AG09319 (cell line): ENCODE measurements around the gene TMEM203.

Experiments used
- DNase-seq: peaks from one replicate; pipeline ENCODE4 v3.0.0-alpha.2; 2010; ENCODE audit warnings: low read depth; ENCODE audit errors: extremely low read depth
- TF ChIP-seq, protein P1 (sequence below): IDR thresholded peaks from 2 replicates; pipeline ENCODE4 v1.5.1; 2011; ENCODE audit warnings: low read depth, mild to moderate bottlenecking, inconsistent platforms, low read length, moderate library complexity

The TMEM203 gene

GRCh38 chr9:137233143-137233980, 27.9 kb upstream of the TMEM203 start:
- no peak for DNase-seq
- TF ChIP-seq, protein P1, sequence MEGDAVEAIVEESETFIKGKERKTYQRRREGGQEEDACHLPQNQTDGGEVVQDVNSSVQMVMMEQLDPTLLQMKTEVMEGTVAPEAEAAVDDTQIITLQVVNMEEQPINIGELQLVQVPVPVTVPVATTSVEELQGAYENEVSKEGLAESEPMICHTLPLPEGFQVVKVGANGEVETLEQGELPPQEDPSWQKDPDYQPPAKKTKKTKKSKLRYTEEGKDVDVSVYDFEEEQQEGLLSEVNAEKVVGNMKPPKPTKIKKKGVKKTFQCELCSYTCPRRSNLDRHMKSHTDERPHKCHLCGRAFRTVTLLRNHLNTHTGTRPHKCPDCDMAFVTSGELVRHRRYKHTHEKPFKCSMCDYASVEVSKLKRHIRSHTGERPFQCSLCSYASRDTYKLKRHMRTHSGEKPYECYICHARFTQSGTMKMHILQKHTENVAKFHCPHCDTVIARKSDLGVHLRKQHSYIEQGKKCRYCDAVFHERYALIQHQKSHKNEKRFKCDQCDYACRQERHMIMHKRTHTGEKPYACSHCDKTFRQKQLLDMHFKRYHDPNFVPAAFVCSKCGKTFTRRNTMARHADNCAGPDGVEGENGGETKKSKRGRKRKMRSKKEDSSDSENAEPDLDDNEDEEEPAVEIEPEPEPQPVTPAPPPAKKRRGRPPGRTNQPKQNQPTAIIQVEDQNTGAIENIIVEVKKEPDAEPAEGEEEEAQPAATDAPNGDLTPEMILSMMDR = no peak

DNA sequence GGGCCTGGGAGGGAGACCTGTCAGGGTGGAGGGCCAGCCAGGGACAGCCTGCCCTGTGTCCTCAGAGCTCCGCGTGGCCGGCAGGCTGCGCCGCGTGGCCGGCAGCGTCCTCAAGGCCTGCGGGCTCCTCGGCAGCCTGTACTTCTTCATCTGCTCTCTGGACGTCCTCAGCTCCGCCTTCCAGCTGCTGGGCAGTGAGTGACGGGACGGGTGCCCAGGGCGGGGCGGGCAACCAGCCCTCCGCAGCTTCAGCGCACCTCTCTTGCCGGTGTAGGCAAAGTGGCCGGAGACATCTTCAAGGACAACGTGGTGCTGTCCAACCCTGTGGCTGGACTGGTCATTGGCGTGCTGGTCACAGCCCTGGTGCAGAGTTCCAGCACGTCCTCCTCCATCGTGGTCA, 27.1 kb upstream of the TMEM203 start:
- TF ChIP-seq, protein P1 = no peak
- DNase-seq = no peak

GRCh38 chr9:137232101-137232500, 26.7 kb upstream of the TMEM203 start:
- no peak for DNase-seq
- TF ChIP-seq, protein P1 = no peak

DNA sequence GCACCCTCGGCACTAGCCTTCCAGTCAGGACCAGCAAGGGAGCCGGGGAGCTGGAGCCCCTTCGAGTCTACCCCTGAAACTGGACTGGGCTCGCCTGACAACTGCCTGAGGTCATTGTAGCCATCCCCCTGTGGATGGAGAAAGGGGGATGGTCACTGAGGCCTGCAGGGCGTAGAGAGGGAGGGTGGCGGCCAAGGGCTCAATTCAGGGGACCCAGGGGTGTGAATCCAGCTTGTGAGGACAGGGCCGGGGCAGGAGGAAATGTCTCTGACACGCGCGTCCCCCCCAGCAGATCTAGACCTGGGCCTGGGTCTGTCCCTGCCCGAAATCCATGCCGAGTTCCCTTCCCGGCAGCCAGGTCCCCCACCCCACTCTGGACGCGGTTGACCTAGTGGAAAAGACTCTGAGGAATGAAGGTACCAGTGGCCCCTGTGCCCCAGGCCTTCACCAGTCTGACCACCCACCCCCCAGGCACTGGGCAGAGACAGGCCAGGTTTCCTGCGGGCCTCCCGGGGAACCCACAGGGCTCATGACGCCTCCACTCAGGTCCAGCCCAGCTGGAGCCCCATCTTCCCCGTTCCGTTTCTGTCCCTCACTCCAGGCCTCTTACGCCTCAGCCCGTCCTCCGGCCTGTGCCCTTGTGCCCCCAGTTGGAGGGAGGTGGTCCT, 26.1 kb upstream of the TMEM203 start:
- DNase-seq = no peak

DNA sequence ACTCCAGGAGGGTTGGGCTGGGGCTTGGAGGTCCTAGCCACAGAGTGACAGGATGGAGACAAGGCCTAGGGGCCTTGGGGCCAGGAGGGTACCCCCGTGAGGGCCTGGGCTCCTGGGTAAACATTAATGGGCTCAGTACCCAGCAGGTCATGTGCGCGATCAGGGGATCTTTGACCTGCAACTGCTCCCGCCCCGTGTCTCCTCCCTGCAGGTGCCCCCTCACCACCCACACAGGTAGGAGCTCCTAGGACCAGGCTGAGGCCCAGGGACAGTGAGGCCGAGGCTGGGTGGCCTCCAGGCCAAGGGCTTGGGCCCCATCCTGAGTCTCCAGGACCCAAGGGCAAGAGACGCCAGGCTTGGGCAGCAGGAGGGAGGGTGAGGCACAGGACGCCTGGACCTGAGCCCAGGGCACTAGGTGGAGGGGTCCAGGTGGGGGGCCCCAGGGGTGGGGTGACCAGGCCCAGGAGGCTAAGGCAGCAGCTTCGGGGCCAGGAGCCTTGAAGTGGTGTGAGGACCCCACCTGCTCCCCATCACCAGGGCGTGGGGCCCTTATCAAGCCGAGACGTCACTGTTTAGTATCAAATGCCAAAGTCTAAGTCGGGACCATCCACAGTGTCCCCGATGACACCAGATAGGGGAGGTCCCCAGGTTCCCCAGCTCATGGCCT, 25.4 kb upstream of the TMEM203 start, which contains the start of gene SLC34A3:
Gene SLC34A3 (plus strand): TSS at position 197 of the 667 bp plus-strand sequence. CDS start 802 bp downstream, outside the sequence.
- TF ChIP-seq, protein P1 = no peak

More for the DNA sequence above, 26.1 kb upstream of the TMEM203 start:
- TF ChIP-seq, protein P1 = no peak

DNA sequence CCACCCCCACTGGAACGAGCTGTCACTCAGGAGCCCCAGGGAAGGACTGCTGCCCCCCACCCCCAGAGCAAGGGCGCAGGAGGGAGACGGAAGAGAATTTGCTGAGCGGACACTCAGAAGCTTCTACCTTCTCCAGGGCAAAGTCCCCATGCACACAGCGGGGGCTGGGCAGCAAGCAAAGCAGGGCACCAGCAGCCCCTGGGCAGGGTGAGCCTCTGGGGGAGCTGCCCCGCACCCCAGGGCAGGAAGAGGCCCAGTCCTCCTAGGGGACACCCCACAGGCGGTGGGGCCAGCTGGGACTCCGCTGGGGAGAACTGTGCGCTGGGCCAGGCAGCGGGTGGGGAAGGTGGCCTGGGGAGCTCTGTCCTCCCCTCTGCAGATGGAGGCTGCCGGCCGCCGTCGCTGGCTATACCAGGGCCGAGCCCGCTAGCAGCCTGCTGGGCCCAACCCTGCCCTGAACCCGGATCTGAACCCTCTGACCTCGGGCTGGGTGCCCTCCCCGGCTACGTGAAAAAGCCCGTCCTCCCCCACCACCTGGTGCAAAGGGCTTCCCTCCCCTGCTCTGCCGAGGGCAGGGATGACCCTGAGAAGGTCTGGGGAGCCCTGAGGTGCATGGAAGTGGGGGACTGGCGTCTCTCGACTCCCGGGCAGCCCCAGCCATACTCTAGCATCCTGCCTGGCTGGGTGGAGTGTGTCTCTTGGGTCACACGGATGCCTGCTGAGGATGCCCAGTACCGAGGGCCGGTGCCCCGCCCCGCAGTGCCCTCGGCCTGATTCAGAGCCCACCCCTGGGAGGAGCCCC, 24.7 kb upstream of the TMEM203 start:
- no peak for DNase-seq
- TF ChIP-seq, protein P1 = no peak

More for the DNA sequence above, 25.4 kb upstream of the TMEM203 start, which contains the start of gene SLC34A3:
- no peak for DNase-seq
